IPS-18a (cell line): ENCODE data around the gene MDGA2.
A peak's percentile ranks its signal among the peaks of the same experiment; 100 is the strongest.
"Not testable (repeated sequence)": the region's sequence is repeated elsewhere in the genome, so short reads cannot be mapped to it uniquely, and the experiment has no call there.

ENCODE experiments used
- H3K27ac ChIP-seq: one replicate; pipeline ENCODE4 v1.5.1; 2013; ENCODE audit warnings: low read length
- H3K27me3 ChIP-seq: one replicate; pipeline ENCODE4 v1.6.1; 2013; ENCODE audit warnings: mild to moderate bottlenecking, low read length; ENCODE audit not compliant: control insufficient read depth, insufficient read depth
- H3K36me3 ChIP-seq: one replicate; pipeline ENCODE4 v1.6.1; 2013; ENCODE audit warnings: low read depth, low read length; ENCODE audit not compliant: control insufficient read depth
- H3K4me1 ChIP-seq: one replicate; pipeline ENCODE4 v1.6.1; 2013; ENCODE audit warnings: low read depth, low read length; ENCODE audit not compliant: control insufficient read depth
- H3K4me3 ChIP-seq: one replicate; pipeline ENCODE4 v1.5.1; 2013; ENCODE audit warnings: low read length
- H3K9ac ChIP-seq: one replicate; pipeline ENCODE4 v1.6.1; 2013; ENCODE audit warnings: mild to moderate bottlenecking, low read length, moderate library complexity
- H3K9me3 ChIP-seq: one replicate; pipeline ENCODE4 v1.6.1; 2013; ENCODE audit warnings: low read depth, low read length; ENCODE audit not compliant: control insufficient read depth

The MDGA2 gene

DNA sequence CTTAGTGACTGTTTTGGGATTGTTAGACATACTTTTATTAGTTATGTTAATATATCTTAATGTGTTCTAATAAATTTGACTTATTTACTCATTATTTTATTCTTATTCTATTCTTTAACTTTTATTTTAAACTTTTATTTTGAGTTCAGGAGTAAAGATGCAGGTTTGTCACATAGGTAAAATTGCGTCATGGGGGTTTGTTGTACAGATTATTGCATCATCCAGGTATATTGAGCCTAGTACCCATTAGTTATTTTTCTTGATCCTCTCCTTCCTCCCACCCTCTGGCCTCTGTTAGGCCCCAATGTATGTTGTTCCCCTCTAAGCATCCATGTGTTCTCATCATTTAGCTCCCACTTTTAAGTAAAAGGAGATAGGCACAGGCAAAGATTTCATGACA is 495.5 kb downstream of the MDGA2 start:
- no peak overlapping the region for H3K27ac ChIP-seq
- no peak overlapping the region for H3K9ac ChIP-seq
- no peak overlapping the region for H3K4me3 ChIP-seq
- H3K9me3 ChIP-seq: no peaks in the 10 kb centered on the region
- H3K36me3 ChIP-seq: no peaks in the 10 kb centered on the region
- no peaks in the 10 kb centered on the region for H3K27me3 ChIP-seq
- no peaks in the 10 kb centered on the region for H3K4me1 ChIP-seq

DNA sequence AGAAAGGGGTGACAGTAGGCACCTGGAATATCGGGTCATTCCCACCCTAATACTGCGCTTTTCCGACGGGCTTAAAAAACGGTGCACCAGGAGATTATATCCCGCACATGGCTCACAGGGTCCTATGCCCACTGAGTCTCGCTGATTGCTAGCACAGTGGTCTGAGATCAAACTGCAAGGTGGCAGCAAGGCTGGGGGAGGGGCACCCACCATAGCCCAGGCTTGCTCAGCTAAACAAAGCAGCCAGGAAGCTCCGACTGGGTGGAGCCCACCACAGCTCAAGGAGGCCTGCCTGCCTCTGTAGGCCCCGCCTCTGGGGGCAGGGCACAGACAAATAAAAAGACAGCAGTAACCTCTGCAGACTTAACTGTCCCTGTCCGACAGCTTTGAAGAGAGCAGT is 503.5 kb downstream of the MDGA2 start:
- not testable (repeated sequence) for H3K4me1 ChIP-seq, H3K27me3 ChIP-seq, H3K9me3 ChIP-seq, H3K36me3 ChIP-seq, H3K27ac ChIP-seq, H3K4me3 ChIP-seq, H3K9ac ChIP-seq

DNA sequence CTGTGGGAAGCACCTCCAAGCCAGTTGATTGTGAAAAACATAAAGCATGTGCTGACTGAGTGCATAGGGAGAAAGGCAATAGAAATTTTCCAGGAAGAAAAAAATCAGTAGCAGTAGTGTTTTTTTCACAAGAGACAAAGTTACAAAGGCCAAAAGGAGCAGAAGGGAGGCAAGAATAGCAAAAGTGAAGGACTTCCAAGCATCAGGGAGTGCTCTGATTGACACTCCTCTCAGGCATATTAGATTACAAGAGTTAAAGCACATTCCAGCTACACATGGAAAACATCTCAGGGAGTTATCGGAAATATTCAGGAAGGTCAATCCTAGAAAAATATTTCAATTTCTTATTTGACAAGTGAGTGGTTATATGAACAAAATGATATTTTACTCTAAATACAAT is 508.0 kb downstream of the MDGA2 start:
- no peaks in the 10 kb centered on the region for H3K4me1 ChIP-seq
- no peak overlapping the region for H3K9ac ChIP-seq
- no peaks in the 10 kb centered on the region for H3K27me3 ChIP-seq
- H3K4me3 ChIP-seq: no peak overlapping the region
- H3K9me3 ChIP-seq: peaks cover 6% of the 10 kb centered on the region
- H3K36me3 ChIP-seq: no peaks in the 10 kb centered on the region
- no peak overlapping the region for H3K27ac ChIP-seq

DNA sequence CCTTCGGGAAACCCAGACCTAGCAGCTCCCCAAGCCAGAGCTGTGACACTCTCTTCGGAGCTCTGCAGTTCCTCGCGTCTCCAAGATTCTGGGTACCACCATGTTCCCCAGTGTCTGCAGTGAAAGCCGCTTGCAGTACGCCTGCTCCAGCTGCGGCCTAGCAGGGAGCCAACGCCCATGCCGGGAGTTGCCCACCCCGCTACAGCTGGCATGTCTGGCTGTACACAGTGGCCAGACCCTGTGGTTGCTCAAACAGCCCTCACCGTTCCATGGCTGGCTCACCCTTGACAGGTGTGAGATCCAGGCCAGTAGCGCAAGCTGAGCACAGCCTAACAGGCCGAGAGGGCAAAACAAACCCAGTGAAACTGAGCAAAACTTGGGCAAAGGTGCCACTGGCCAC is 520.0 kb downstream of the MDGA2 start:
- Histone ChIP-seq H3K36me3 (no peaks in the 10 kb centered on the region), H3K4me3 (no peak overlapping the region), H3K27me3 (no peaks in the 10 kb centered on the region), H3K9ac (no peak overlapping the region), H3K9me3 (no peaks in the 10 kb centered on the region), H3K27ac (no peak overlapping the region), H3K4me1 (no peaks in the 10 kb centered on the region)

DNA sequence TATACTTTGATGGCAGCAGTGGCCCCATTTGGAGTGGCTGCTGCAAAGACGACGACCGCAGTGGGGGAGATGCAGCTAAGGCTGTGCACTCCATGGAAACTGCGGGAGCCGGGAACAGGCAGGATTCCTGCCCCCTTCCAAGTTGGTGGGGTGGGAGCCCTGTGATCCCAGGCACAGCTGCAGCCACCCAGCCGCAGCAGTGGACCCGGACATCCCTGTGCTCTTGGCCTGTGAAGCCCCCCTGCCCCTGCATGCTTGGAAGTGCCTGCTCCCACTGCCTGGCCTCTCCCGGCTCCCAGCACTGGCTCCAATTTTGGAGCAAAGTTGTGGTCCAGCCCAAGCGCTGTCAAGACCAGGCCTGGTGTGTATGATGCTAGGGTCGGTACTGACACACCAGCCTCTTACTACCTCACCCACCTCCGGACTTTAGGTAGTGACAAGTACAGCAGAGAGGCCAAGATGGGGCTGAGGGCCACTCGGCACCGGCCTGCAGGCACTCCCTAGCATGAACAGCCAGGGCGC is 521.1 kb downstream of the MDGA2 start:
- Histone ChIP-seq H3K4me3 (no peak overlapping the region), H3K27me3 (no peaks in the 10 kb centered on the region), H3K9me3 (no peaks in the 10 kb centered on the region), H3K36me3 (no peaks in the 10 kb centered on the region), H3K27ac (no peak overlapping the region), H3K4me1 (no peaks in the 10 kb centered on the region), H3K9ac (no peak overlapping the region)

DNA sequence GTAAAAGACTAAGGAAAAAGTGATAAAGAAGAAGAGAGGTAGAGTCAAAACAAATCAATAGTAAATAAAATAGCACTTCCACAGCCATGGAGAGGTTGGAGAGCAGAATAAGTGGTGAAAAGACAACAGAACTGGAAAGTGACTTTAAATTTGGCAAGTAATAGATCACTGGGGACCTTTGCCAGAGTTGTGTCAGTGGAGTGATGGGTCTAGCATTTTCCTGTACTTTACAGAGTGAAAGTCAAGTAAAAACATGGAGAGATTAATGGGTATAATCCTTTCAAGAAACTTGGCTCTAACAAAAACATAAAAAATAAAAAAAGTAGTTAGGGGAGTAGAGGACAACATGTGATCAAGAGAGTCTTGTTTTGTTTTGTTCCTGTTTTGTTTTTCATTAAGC is 521.7 kb downstream of the MDGA2 start:
- no peaks in the 10 kb centered on the region for H3K36me3 ChIP-seq
- H3K4me3 ChIP-seq: no peak overlapping the region
- no peak overlapping the region for H3K27ac ChIP-seq
- no peaks in the 10 kb centered on the region for H3K27me3 ChIP-seq
- no peaks in the 10 kb centered on the region for H3K9me3 ChIP-seq
- no peaks in the 10 kb centered on the region for H3K4me1 ChIP-seq
- no peak overlapping the region for H3K9ac ChIP-seq

DNA sequence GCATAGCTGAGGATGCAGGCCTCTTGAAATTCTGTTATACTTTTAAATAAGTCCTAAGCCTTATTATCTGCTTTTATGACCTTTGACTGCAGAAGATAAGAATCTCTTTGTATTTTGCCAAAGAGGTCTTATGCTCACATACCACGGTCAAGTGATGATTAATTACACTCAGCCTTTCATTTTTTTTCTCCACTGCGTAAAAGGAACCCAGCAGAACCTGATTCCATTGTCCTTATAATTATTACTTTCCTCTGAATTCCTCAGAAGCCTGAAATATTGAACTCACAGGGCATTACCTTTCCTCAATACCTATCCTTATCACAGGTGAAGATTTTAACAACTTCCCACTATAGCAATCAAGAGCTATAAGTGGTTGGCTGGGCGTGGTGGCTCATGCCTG is 525.1 kb downstream of the MDGA2 start:
- H3K4me1 ChIP-seq: no peaks in the 10 kb centered on the region
- H3K4me3 ChIP-seq: no peak overlapping the region
- no peaks in the 10 kb centered on the region for H3K27me3 ChIP-seq
- H3K36me3 ChIP-seq: no peaks in the 10 kb centered on the region
- H3K27ac ChIP-seq: no peak overlapping the region
- no peak overlapping the region for H3K9ac ChIP-seq
- no peaks in the 10 kb centered on the region for H3K9me3 ChIP-seq

DNA sequence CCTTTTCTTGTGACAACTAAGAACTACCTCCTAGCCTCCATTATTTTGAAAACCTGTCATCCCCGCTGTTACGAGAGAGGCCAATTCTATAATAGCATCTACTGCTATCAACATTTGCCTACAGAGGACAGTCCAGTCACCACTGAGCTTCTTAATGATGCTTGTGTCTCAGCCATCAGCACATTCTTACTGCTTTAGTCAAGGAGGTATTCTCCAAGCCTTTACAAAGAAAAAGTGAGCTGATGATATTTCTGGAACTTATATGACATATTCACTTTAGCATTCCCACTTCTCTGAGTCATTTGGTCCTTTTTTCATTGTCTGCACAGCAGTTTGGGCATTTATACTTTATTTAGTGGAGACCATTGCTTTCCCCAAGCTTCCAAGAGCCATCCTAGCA is 526.1 kb downstream of the MDGA2 start:
- H3K27me3 ChIP-seq: no peaks in the 10 kb centered on the region
- no peaks in the 10 kb centered on the region for H3K9me3 ChIP-seq
- H3K4me3 ChIP-seq: no peak overlapping the region
- H3K36me3 ChIP-seq: no peaks in the 10 kb centered on the region
- H3K4me1 ChIP-seq: no peaks in the 10 kb centered on the region
- H3K9ac ChIP-seq: no peak overlapping the region
- no peak overlapping the region for H3K27ac ChIP-seq

DNA sequence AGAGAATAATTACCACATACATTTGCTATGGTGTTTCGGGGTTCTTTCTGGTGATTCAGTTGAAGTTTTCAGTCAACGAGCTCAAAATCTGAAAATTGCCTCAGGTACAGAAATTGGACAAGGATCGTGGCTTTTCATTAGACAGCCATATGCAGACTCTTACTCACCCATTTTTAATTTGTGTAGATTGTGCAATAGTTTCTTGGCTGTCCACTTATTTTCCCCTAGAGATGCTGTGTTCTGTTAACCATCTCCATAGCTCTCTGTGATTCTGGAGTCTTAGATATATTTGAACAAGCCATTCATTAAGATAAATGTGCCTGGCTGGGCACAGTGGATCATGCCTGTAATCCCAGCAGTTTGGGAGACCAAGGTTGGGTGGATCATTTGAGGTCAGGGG is 526.7 kb downstream of the MDGA2 start:
- no peak overlapping the region for H3K4me3 ChIP-seq
- no peaks in the 10 kb centered on the region for H3K36me3 ChIP-seq
- H3K4me1 ChIP-seq: no peaks in the 10 kb centered on the region
- no peaks in the 10 kb centered on the region for H3K27me3 ChIP-seq
- H3K9ac ChIP-seq: no peak overlapping the region
- H3K9me3 ChIP-seq: no peaks in the 10 kb centered on the region
- no peak overlapping the region for H3K27ac ChIP-seq

DNA sequence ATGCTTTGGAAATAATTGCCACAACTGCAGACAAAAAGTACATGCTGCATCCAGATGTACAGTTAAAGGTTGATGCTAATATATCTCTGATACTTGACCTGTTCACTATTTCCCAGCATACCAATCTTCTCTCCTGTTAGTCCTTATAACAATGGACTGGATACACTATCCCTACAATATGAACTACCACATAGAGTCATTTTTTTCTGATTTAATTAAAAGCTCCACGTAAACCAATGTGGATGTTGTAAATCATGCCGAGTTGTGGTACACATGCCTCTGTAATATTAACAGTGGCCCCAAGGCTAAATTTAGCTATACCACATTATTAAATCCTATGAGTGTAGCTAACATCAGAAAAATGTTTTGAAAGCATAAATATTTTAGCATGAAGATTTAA is 554.8 kb downstream of the MDGA2 start:
- Histone ChIP-seq H3K4me3 (no peak overlapping the region), H3K4me1 (no peaks in the 10 kb centered on the region), H3K27me3 (no peaks in the 10 kb centered on the region), H3K9ac (no peak overlapping the region), H3K9me3 (peaks cover 5% of the 10 kb centered on the region), H3K27ac (no peak overlapping the region), H3K36me3 (no peaks in the 10 kb centered on the region)

DNA sequence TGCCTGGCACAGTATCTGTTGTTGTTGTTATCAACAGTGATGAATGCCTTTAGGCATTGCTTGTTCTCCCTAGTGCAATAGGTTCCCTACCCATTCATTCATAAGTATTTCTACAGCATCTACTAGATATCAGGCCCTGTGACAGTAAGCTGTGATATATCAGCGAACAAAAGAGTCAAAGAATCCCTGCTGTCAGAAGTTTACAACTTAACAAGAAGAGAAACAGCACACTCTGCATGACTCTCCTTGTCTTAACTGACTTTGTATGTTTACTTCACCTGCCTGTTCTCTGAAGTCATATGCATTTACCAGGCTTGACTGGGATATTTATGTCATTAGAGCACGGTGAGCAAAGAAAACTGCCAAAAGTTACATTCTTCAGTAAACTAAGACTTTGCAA is 571.6 kb downstream of the MDGA2 start:
- Histone ChIP-seq H3K36me3 (peaks cover 3% of the 10 kb centered on the region), H3K4me3 (peak overlapping the region; percentile 45), H3K27ac (no peak overlapping the region), H3K9ac (no peak overlapping the region), H3K27me3 (no peaks in the 10 kb centered on the region), H3K4me1 (peaks cover 23% of the 10 kb centered on the region), H3K9me3 (no peaks in the 10 kb centered on the region)

DNA sequence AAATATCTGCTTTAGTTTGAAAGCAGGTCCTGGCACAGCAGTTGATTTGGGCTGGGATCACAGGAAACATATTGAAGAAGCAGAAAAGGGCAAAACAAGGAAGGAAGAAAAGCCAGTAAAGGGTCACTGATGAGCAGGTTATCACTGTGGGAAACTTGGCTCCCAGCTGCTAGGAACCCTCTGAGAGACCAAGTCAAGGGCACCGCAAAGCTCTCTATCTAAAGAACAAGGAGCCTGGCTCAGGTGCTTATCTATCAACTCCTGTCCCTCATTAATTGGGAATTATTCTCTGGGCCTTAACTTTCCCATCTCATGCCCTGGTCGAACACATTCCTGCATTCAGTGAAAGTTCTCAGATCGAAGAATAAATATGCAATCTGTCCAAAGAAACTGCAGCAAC is 572.9 kb downstream of the MDGA2 start:
- no peak overlapping the region for H3K4me3 ChIP-seq
- H3K27ac ChIP-seq: no peak overlapping the region
- no peak overlapping the region for H3K9ac ChIP-seq
- H3K27me3 ChIP-seq: no peaks in the 10 kb centered on the region
- peaks cover 21% of the 10 kb centered on the region for H3K4me1 ChIP-seq
- H3K36me3 ChIP-seq: no peaks in the 10 kb centered on the region
- H3K9me3 ChIP-seq: no peaks in the 10 kb centered on the region
